Large intestine (tissue), 3 donors: ENCODE measurements around the gene MRPL38. TPM values are rescaled to one million over a fixed set of nuclear protein-coding genes. Genes with fewer than 3 reads are reported as not detected.
"Not testable (repeated sequence)": the region's sequence is repeated elsewhere in the genome, so short reads cannot be mapped to it uniquely, and the experiment has no call there.

Source experiments
- DNase-seq, 2 donors: peaks; one replicate each; pipeline versions ENCODE4 v3.0.0 to v3.0.0-alpha.2; 2013
- H3K27ac ChIP-seq: one replicate; pipeline ENCODE4 v1.5.1; 2013; ENCODE audit warnings: low read length
- H3K27me3 ChIP-seq: 2 replicates; pipeline ENCODE4 v1.6.1; 2013; ENCODE audit warnings: low read length; ENCODE audit not compliant: control insufficient read depth, insufficient read depth
- H3K36me3 ChIP-seq: 2 replicates; pipeline ENCODE4 v1.6.1; 2013; ENCODE audit warnings: low read length; ENCODE audit not compliant: control insufficient read depth, insufficient read depth
- H3K4me1 ChIP-seq: one replicate; pipeline ENCODE4 v1.6.1; 2013; ENCODE audit warnings: low read length; ENCODE audit not compliant: control insufficient read depth, insufficient read depth
- H3K4me3 ChIP-seq: one replicate; pipeline ENCODE4 v1.5.1; 2013; ENCODE audit warnings: low read length
- H3K9me3 ChIP-seq: one replicate; pipeline ENCODE4 v1.6.1; 2013; ENCODE audit warnings: mild to moderate bottlenecking, low read depth, low read length, moderate library complexity; ENCODE audit not compliant: control insufficient read depth
- WGBS: methylation state at CpG from one replicate; pipeline ENCODE4 v1.1.5; 2013; ENCODE audit warnings: low lambda C conversion rate; ENCODE audit not compliant: insufficient coverage; 5-methylcytosine and 5-hydroxymethylcytosine counted together
- polyA plus RNA-seq: library from polyadenylated mRNA; unstranded; fragments of 120-200 nt; gene quantifications from one replicate; pipeline ENCODE4 v1.2.1, GENCODE V29; 2013

Gene MRPL38
- polyA plus RNA-seq, 1 donor = 62.1 TPM

DNA sequence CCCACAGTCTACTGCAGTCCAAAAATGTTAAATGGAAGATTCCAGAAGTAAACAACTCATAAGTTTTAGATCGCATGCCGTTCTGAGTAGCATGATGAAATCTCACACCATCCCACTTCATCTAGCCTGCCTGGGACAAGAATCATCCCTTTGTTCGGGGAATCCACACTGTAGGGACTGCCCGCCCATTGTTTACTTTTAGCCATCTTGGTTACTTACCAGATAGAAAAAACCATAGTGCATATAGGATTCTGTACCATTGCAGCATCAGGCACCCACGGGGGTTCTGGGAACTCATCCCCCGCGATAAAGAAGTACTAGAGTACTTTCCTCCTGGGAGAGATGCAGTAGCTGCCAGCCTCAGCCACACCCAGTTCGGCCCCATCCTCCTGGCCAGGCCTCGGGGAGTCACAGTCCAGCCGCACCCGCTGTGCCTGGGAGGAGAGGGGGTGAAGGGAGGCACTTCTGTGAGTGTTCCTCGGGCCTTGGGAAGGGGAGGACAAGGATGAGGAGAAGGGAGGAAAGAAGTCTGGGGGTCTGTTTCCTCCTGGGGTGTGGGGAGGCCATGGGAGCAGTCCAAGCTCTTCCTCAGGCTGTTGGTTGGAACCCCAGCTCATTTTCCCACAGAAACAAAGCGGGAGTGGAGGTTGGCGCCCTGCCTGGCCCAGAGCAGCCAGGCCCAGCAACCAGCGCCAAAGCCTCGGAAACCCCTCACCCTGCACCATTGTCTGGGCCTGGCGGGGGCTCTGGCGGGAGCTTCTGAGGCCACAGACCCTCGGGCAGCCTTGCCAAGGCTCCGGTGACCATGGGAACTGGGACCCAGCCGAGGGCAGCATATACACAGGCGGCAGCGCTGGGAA, 35.2 kb downstream of the MRPL38 start:
- Histone ChIP-seq H3K4me1 (peaks cover 18% of the 10 kb centered on the region), H3K27me3 (no peaks in the 10 kb centered on the region), H3K4me3 (no peak overlapping the region), H3K9me3 (no peaks in the 10 kb centered on the region), H3K27ac (peak overlapping the region; percentile 48), H3K36me3 (peaks cover 4% of the 10 kb centered on the region)
- DNase-seq = peak in 1 of 2 donors; percentile 51
- no CpG with 5 or more reads among the region's 23 CpGs for WGBS

DNA sequence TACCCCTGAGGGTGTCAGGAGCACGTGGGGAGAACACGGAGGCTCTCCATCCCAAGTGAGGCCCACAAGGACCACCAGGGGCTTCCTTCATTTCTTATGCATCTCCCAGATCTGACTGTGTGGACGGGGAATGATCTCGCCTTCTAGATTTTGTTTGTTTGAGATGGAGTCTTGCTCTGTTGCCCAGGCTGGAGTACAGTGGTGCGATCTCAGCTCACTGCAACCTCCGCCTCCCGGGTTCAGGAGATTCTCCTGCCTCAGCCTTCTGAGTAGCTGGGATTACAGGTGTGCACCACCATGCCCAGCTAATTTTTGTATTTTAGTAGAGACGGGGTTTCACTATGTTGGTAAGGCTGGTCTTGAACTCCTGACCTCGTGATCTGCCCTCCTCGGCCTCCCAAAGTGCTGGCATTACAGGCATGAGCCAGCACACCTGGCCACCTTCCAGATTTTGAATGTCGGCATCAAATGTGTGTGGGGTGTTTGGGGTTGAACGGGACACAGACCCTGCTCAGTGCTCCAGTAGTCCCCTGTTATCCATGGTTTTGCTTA, 35.9 kb downstream of the MRPL38 start:
- 80% methylated on average over 2 of the region's 12 CpGs for WGBS
- H3K4me1 ChIP-seq = peaks cover 18% of the 10 kb centered on the region
- peak overlapping the region; percentile 48 for H3K27ac ChIP-seq
- H3K36me3 ChIP-seq, DNase-seq, H3K27me3 ChIP-seq, H3K4me3 ChIP-seq, H3K9me3 ChIP-seq: not testable (repeated sequence)

DNA sequence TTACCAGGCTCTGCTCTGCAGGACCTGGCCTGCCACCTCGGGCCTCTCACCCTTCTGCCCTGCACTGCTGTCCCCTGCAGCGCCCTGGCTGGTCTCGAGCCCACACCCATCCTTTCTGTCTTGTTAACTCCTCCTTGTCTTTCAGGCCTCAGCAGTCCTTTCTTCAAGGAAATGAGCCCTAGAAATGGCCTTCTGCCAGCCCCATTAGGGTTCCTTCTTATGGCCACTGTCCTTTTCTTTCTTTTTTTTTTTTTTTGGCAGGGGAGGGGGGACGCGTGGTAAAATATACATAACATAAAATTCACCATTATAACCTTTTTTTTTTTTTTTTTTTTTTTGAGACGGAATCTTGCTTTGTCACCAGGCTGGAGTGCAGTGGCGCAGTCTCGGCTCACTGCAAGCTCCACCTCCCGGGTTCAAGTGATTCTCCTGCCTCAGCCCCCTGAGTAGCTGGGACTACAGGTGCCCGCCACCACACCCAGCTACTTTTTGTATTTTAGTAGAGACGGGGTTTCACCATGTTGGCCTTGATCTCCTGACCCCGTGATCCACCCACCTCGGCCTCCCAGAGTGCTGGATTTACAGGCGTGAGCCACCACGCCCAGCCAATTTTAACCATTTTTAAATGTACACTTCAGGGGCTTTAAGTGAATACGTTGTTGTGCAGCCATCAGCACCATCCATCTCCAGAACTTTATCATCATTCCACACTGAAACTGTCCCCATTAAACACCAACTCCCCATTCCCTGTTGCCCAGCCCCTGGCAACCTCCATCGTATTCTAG, 39.1 kb downstream of the MRPL38 start:
- DNase-seq, H3K36me3 ChIP-seq, H3K9me3 ChIP-seq, H3K27me3 ChIP-seq, H3K27ac ChIP-seq, H3K4me1 ChIP-seq, H3K4me3 ChIP-seq: not testable (repeated sequence)
- 71% methylated on average over 1 of the region's 17 CpGs for WGBS

DNA sequence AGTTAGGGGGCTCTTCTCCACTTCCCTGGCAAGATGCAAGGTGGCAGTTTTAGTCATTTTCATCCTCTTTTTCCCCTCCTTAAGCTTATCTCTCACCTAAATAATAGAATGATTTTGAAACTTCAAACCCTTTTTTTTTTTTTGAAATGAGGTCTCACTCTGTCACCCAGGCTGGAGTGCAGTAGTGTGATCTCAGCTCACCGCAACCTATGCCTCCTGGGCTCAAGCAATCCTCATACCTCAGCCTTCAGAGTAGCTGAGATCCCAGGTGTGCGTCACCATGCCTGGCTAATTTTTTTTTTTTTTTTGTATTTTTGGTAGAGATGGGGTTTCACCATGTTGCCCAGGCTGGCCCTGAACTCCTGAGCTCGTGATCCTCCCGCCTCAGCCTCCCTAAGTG, 39.8 kb downstream of the MRPL38 start:
- not testable (repeated sequence) for H3K9me3 ChIP-seq, H3K4me3 ChIP-seq, H3K27me3 ChIP-seq, DNase-seq, H3K4me1 ChIP-seq, H3K36me3 ChIP-seq
- H3K27ac ChIP-seq = peak overlapping the region; percentile 18
- WGBS = no CpG with 5 or more reads among the region's 4 CpGs

DNA sequence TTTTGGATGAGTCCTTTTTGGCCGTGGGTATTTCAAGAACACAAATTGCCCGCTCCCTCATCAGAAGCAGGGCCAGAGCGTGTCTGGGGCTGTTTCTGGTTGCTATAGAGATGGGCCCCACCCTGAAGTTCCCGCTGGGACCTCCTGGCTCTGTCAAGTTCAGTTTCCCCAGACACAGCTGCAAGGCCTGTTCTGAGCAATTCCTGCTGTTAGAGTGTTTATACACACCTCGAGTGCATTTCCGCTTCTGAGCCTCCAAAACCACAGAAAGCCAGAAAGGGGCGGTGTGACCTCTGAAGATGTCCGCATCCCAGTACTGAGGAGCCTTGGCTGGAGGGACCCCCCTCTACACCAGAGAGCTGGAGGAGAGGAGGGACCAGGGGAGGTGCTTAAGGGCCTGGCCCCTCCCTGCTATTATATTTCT, 40.2 kb downstream of the MRPL38 start:
- Histone ChIP-seq H3K4me1 (peaks cover 5% of the 10 kb centered on the region), H3K36me3 (no peaks in the 10 kb centered on the region), H3K4me3 (no peak overlapping the region), H3K27ac (peak overlapping the region; percentile 19), H3K9me3 (no peaks in the 10 kb centered on the region), H3K27me3 (no peaks in the 10 kb centered on the region)
- no CpG with 5 or more reads among the region's 8 CpGs for WGBS
- peak; percentile 64 to 72 for DNase-seq

DNA sequence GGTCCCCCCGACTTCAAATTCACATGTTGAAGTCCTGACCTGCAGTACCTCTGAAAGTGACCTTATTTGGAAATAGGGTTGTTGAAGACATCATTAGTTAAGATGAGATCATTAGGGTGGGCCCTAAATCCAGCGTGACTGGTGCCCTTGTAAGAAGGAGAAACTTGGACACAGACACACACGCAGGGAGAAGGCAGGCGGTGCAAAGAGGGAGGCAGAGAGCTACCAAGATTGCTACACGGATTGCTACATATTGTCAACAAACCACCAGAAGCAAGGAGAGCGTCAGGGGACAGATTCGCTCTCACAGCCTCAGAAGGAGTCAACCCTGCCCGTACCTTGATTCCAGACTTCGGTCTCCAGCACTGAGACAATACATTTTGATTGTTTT, 42.8 kb downstream of the MRPL38 start:
- H3K36me3 ChIP-seq = no peaks in the 10 kb centered on the region
- H3K4me1 ChIP-seq = no peaks in the 10 kb centered on the region
- H3K4me3 ChIP-seq = no peak overlapping the region
- WGBS = 40% methylated on average over 1 of the region's 9 CpGs
- no peaks in the 10 kb centered on the region for H3K27me3 ChIP-seq
- no peak overlapping the region for H3K27ac ChIP-seq
- DNase-seq = no peak
- H3K9me3 ChIP-seq = no peaks in the 10 kb centered on the region

DNA sequence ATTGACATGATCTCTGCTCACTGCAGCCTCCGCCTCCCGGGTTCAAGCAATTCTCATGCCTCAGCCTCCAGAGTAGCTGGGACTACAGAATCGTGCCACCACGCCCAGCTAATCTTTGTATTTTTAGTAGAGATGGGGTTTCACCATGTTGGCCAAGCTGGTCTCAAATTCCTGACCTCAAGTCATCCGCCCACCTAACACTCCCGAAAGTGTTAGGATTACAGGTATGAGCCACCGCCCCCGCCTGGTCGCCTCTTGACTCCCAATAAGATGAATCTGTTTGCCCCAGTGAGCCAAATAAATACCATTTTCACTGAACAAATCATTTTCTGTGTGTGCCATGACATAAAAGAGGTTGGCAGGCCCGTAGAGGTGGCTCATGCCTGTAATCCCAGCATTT, 45.3 kb downstream of the MRPL38 start:
- no CpG with 5 or more reads among the region's 10 CpGs for WGBS
- H3K9me3 ChIP-seq, H3K27ac ChIP-seq, H3K27me3 ChIP-seq, H3K4me3 ChIP-seq, H3K4me1 ChIP-seq, H3K36me3 ChIP-seq: not testable (repeated sequence)
- peak in 1 of 2 donors; percentile 1 for DNase-seq

DNA sequence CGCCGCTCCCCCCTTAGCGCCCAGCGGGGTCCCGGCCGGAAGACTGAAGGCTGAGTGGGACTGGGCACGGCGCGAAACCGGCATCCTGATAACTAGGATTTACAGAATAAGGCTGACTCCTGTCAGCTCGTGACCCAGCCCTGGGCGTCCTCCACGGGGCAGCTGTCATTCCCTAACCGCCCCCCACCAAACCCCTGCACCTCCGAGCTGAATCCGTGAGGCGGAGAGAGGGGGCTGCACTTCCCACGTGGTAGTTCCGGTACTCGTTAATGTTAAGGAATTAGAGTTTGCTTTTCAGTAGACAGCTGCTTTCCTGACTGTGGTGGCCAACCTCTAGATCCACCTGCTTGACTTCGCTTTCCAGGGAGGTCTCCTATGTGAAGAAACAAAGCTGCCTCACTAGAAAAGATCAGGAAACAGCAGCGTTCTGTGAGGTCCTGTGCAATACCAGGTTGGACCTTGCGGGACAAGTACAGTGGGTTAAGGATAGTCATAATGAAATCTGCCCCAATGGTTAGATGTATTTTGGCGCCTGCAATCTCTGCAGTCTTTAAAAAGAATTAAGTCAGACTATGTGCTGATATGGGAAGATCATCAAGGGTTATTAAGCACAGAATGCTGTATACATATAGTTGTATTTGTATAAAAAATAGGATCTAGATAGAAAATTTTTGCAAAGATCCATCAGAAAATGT, 48.5 kb downstream of the MRPL38 start:
- peak overlapping the region; percentile 90 for H3K27ac ChIP-seq
- H3K27me3 ChIP-seq = no peaks in the 10 kb centered on the region
- no CpG with 5 or more reads among the region's 24 CpGs for WGBS
- peak overlapping the region; percentile 75 for H3K4me3 ChIP-seq
- H3K9me3 ChIP-seq = no peaks in the 10 kb centered on the region
- H3K4me1 ChIP-seq = peaks cover 14% of the 10 kb centered on the region
- H3K36me3 ChIP-seq = peaks cover 7% of the 10 kb centered on the region
- no peak for DNase-seq

DNA sequence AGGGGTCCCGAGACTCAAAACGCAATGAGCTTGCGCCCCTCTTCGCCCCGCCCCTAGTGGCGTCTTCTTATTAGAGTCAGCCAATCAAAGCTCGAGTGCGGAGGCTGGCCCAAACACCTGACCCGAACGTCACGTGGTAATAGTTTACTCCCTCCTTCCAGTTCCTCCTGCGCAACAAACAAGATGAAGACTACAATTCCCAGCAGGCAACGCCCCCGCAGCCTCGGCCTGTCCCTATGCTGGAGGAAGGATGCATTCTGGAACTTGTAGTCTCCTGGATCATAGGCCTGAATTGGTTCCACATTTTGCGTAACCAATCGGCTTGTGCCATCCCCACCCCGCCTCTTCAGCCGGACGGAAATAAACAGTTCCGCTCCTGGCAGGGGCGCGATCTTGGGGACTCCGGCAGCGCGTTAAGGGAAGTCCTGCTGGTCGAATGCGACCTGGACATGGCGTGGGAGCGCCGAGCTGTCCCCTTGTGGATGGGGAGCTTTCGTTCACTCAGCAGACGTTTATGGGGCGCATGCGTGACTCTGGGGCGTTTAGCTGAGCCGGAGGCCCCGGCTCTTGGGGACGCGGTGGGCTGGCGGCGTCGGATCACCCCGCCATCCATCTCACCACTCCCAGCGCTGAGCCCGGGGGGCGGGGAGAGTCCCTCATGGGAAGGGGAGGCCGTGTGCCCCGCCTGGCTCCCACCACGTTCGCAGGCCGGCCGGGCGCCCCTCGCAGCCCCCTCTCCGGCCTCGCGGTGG, 49.2 kb downstream of the MRPL38 start, which contains the start of gene WBP2:
TSS of gene WBP2 (minus strand) at position 26 of the 752 bp plus-strand sequence. CDS start 38 bp downstream, outside the sequence.
- WGBS = no CpG with 5 or more reads among the region's 58 CpGs
- peak; percentile 100 for DNase-seq
- H3K4me1 ChIP-seq = peaks cover 14% of the 10 kb centered on the region

More for the DNA sequence above, 49.2 kb downstream of the MRPL38 start, which contains the start of gene WBP2:
- Histone ChIP-seq H3K9me3 (no peaks in the 10 kb centered on the region), H3K36me3 (peaks cover 15% of the 10 kb centered on the region), H3K27ac (peak within 1 kb of the TSS; percentile 90), H3K4me3 (peak within 1 kb of the TSS; percentile 75), H3K27me3 (no peaks in the 10 kb centered on the region)
